ENCODE data around the gene SLC12A2.

- TF ChIP-seq CTCF (IDR thresholded peaks at IDR 0.05; ENCODE audit: low read depth, low read length), result no peak
- no peak for TF ChIP-seq EZH2phosphoT487 (IDR thresholded peaks at IDR 0.05; ENCODE audit: low read depth)
These were observed 42.7 kb downstream of the SLC12A2 start for GRCh38 chr5:128126241-128126640.
